K562 (cell line): ENCODE measurements around the gene PRDX2. TPM values are rescaled to one million over a fixed set of nuclear protein-coding genes. Genes with fewer than 3 reads are reported as not detected.

Experiments used
- MAFG ChIP-seq: fragments of 450-650 bp; conservative IDR thresholded peaks from 2 replicates; pipeline ENCODE4 v1.6.1; 2016; ENCODE audit warnings: missing genetic modification characterization, missing compliant biosample characterization
- MEF2D ChIP-seq: conservative IDR thresholded peaks from 2 replicates; pipeline ENCODE4 v1.6.1; 2016; ENCODE audit warnings: low read depth, missing genetic modification characterization, missing compliant biosample characterization
- MTA2 ChIP-seq: fragments of 450-650 bp; IDR thresholded peaks from 2 replicates; pipeline ENCODE4 v1.6.1; 2016; ENCODE audit warnings: low read depth
- NR1H2 ChIP-seq: sonication (generic); formaldehyde crosslinking; IDR thresholded peaks from 2 replicates; pipeline ENCODE4 v1.4.0; 2020; ENCODE audit warnings: mild to moderate bottlenecking, missing genetic modification reagents
- RAD51 ChIP-seq: fragments of 450-650 bp; IDR thresholded peaks from 2 replicates; pipeline ENCODE4 v1.7.1; 2016; ENCODE audit warnings: low read depth, mild to moderate bottlenecking, borderline replicate concordance
- RBM25 ChIP-seq: fragments of 200-400 bp; formaldehyde crosslinking; IDR thresholded peaks from 2 replicates; pipeline ENCODE4 v1.6.1; 2018; ENCODE audit warnings: low read length, low read depth, moderate library complexity; ENCODE audit not compliant: severe bottlenecking
- SMAD1 ChIP-seq: fragments of 150-350 bp; IDR thresholded peaks from 2 replicates; pipeline ENCODE4 v1.6.1; 2014; ENCODE audit warnings: low read length, low read depth; ENCODE audit not compliant: partially characterized antibody
- ZNF766 ChIP-seq: fragments of 200-800 bp; sonication (Bioruptor generic); conservative IDR thresholded peaks from 2 replicates; pipeline ENCODE4 v1.6.1; 2016; ENCODE audit warnings: missing genetic modification characterization, missing compliant biosample characterization
- polyA plus RNA-seq, 8 experiments: library from polyadenylated mRNA; depleted of rRNA in 4 of 8; stranded (reverse) in 5 of 8; unstranded in 3 of 8; fragments of >200 nt; fragmentation: Nextera tagmentation in 2 of 8; fragmentation: Illumina TruSeq in 1 of 8; extraction: Ambion mirVana in 2 of 8; extraction: Trizol in 1 of 8; gene quantifications; 2 replicates each; pipeline versions ENCODE4 v1.2.1 to v1.2.3, GENCODE V29; 2011 to 2014; ENCODE audit warnings: inconsistent platforms in 1 of 8, missing spikeins in 1 of 8
- total RNA-seq, 7 experiments: library from RNA; depleted of rRNA in 6 of 7; stranded (reverse); fragments of >200 nt in 6 of 7; fragmentation: Illumina TruSeq in 2 of 7; extraction: Trizol in 2 of 7; gene quantifications; 2 replicates each; pipeline versions ENCODE4 v1.2.1 to v1.2.3, GENCODE V29; 2011 to 2021; ENCODE audit warnings: low replicate concordance in 1 of 7
- TF ChIP-seq, protein P1 (sequence below): fragments of 450-650 bp; IDR thresholded peaks from 2 replicates; pipeline ENCODE4 v1.6.1; 2016; ENCODE audit warnings: mild to moderate bottlenecking, moderate library complexity
- TF ChIP-seq, protein P2 (sequence below): fragments of 450-650 bp; formaldehyde crosslinking; IDR thresholded peaks from 2 replicates; pipeline ENCODE4 v1.4.0; 2020; ENCODE audit warnings: mild to moderate bottlenecking, moderate library complexity
- TF ChIP-seq, protein P3 (sequence below), 2 experiments: IDR thresholded peaks in 1 of 2; conservative IDR thresholded peaks in 1 of 2; 2 replicates each; pipeline ENCODE4 v1.6.1; 2016; ENCODE audit warnings: low read depth in 2 of 2, mild to moderate bottlenecking in 1 of 2, missing compliant biosample characterization in 1 of 2, missing genetic modification characterization in 1 of 2, moderate library complexity in 1 of 2

The PRDX2 gene
- total and polyA plus RNA-seq, 9 of the 15 experiments (the other 6 are each of a cell fraction or from before 2014, with no cell fraction given) = 206 to 1,183 (median 415) TPM

DNA sequence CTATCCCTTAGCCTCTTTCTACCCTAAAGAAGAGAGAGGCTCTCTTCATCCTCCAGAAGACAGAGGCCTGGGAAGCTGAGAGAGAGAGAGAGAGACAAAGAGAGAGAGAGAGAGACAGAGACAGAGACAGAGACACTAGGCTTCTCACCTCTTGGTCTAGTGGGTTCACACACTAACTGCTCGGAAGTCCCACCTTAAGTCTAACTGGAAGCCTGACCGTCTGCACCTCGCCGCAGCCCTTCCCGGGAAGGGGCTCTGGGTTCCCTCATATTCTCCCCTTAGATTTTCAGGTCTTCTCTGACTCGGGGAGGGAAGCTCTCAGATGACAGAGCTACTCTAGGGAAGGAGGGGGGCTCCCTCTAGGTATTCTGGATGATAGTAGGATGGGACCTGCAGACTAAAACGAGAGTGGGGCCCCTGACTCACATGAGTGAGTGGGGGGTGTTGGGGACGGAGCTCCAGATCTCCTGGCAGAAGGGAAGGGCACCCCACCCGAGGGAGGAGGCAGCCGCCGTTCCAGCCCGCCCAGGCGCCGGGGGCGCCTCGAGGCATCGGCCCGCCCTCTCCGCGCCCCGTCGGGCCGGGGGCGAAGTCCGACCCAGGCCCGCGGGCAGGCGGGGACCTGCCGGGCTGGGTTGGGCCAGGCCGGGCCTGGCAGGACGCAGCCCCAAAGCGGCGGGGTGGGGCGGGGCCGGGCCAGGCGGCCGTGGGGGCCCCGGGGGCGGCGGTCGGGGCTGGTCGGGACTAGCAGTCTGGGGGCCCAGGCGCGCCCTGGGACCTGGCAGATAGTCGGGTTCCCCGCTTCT is 12.3 kb downstream of the PRDX2 start (continued):
- TF ChIP-seq, protein P1, sequence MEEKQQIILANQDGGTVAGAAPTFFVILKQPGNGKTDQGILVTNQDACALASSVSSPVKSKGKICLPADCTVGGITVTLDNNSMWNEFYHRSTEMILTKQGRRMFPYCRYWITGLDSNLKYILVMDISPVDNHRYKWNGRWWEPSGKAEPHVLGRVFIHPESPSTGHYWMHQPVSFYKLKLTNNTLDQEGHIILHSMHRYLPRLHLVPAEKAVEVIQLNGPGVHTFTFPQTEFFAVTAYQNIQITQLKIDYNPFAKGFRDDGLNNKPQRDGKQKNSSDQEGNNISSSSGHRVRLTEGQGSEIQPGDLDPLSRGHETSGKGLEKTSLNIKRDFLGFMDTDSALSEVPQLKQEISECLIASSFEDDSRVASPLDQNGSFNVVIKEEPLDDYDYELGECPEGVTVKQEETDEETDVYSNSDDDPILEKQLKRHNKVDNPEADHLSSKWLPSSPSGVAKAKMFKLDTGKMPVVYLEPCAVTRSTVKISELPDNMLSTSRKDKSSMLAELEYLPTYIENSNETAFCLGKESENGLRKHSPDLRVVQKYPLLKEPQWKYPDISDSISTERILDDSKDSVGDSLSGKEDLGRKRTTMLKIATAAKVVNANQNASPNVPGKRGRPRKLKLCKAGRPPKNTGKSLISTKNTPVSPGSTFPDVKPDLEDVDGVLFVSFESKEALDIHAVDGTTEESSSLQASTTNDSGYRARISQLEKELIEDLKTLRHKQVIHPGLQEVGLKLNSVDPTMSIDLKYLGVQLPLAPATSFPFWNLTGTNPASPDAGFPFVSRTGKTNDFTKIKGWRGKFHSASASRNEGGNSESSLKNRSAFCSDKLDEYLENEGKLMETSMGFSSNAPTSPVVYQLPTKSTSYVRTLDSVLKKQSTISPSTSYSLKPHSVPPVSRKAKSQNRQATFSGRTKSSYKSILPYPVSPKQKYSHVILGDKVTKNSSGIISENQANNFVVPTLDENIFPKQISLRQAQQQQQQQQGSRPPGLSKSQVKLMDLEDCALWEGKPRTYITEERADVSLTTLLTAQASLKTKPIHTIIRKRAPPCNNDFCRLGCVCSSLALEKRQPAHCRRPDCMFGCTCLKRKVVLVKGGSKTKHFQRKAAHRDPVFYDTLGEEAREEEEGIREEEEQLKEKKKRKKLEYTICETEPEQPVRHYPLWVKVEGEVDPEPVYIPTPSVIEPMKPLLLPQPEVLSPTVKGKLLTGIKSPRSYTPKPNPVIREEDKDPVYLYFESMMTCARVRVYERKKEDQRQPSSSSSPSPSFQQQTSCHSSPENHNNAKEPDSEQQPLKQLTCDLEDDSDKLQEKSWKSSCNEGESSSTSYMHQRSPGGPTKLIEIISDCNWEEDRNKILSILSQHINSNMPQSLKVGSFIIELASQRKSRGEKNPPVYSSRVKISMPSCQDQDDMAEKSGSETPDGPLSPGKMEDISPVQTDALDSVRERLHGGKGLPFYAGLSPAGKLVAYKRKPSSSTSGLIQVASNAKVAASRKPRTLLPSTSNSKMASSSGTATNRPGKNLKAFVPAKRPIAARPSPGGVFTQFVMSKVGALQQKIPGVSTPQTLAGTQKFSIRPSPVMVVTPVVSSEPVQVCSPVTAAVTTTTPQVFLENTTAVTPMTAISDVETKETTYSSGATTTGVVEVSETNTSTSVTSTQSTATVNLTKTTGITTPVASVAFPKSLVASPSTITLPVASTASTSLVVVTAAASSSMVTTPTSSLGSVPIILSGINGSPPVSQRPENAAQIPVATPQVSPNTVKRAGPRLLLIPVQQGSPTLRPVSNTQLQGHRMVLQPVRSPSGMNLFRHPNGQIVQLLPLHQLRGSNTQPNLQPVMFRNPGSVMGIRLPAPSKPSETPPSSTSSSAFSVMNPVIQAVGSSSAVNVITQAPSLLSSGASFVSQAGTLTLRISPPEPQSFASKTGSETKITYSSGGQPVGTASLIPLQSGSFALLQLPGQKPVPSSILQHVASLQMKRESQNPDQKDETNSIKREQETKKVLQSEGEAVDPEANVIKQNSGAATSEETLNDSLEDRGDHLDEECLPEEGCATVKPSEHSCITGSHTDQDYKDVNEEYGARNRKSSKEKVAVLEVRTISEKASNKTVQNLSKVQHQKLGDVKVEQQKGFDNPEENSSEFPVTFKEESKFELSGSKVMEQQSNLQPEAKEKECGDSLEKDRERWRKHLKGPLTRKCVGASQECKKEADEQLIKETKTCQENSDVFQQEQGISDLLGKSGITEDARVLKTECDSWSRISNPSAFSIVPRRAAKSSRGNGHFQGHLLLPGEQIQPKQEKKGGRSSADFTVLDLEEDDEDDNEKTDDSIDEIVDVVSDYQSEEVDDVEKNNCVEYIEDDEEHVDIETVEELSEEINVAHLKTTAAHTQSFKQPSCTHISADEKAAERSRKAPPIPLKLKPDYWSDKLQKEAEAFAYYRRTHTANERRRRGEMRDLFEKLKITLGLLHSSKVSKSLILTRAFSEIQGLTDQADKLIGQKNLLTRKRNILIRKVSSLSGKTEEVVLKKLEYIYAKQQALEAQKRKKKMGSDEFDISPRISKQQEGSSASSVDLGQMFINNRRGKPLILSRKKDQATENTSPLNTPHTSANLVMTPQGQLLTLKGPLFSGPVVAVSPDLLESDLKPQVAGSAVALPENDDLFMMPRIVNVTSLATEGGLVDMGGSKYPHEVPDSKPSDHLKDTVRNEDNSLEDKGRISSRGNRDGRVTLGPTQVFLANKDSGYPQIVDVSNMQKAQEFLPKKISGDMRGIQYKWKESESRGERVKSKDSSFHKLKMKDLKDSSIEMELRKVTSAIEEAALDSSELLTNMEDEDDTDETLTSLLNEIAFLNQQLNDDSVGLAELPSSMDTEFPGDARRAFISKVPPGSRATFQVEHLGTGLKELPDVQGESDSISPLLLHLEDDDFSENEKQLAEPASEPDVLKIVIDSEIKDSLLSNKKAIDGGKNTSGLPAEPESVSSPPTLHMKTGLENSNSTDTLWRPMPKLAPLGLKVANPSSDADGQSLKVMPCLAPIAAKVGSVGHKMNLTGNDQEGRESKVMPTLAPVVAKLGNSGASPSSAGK = no peak
- TF ChIP-seq MAFG (tag) (no peak), ZNF766 (CRISPR knock-in tag) (peak; percentile 56; the same call in 1 of the 2 replicates), MEF2D (no peak), RBM25 (peak; percentile 71), RAD51 (no peak), SMAD1 (no peak), NR1H2 (CRISPR knock-in tag) (0 out of 2 replicates have a peak, but pooled peaks have one; percentile 12), MTA2 (no peak)
- TF ChIP-seq, protein P2, sequence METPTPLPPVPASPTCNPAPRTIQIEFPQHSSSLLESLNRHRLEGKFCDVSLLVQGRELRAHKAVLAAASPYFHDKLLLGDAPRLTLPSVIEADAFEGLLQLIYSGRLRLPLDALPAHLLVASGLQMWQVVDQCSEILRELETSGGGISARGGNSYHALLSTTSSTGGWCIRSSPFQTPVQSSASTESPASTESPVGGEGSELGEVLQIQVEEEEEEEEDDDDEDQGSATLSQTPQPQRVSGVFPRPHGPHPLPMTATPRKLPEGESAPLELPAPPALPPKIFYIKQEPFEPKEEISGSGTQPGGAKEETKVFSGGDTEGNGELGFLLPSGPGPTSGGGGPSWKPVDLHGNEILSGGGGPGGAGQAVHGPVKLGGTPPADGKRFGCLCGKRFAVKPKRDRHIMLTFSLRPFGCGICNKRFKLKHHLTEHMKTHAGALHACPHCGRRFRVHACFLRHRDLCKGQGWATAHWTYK (CRISPR knock-in tag) = no peak
- TF ChIP-seq, protein P3, sequence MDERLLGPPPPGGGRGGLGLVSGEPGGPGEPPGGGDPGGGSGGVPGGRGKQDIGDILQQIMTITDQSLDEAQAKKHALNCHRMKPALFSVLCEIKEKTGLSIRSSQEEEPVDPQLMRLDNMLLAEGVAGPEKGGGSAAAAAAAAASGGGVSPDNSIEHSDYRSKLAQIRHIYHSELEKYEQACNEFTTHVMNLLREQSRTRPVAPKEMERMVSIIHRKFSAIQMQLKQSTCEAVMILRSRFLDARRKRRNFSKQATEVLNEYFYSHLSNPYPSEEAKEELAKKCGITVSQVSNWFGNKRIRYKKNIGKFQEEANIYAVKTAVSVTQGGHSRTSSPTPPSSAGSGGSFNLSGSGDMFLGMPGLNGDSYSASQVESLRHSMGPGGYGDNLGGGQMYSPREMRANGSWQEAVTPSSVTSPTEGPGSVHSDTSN (CRISPR knock-in tag; IDR thresholded peaks at IDR 0.05; ENCODE audit: low read depth) = no peak
- TF ChIP-seq, protein P3 (tag; conservative IDR thresholded peaks at IDR 0.05; ENCODE audit: low read depth) = no peak
